Colon (tissue), 2 donors: ENCODE measurements around the gene CA11.
"Not testable (repeated sequence)": the region's sequence is repeated elsewhere in the genome, so short reads cannot be mapped to it uniquely, and the experiment has no call there.

Source experiments
- FAIRE-seq: peaks from 2 replicates; lab custom pipeline; 2012; peaks lifted over from hg19 to GRCh38; lab: Jason Lieb, UNC
- donor health status: control.
- donor health status: control.

The CA11 gene

GRCh38 chr19:48641850-48642249 is 4.1 kb downstream of the CA11 start:
- no peak for FAIRE-seq

DNA sequence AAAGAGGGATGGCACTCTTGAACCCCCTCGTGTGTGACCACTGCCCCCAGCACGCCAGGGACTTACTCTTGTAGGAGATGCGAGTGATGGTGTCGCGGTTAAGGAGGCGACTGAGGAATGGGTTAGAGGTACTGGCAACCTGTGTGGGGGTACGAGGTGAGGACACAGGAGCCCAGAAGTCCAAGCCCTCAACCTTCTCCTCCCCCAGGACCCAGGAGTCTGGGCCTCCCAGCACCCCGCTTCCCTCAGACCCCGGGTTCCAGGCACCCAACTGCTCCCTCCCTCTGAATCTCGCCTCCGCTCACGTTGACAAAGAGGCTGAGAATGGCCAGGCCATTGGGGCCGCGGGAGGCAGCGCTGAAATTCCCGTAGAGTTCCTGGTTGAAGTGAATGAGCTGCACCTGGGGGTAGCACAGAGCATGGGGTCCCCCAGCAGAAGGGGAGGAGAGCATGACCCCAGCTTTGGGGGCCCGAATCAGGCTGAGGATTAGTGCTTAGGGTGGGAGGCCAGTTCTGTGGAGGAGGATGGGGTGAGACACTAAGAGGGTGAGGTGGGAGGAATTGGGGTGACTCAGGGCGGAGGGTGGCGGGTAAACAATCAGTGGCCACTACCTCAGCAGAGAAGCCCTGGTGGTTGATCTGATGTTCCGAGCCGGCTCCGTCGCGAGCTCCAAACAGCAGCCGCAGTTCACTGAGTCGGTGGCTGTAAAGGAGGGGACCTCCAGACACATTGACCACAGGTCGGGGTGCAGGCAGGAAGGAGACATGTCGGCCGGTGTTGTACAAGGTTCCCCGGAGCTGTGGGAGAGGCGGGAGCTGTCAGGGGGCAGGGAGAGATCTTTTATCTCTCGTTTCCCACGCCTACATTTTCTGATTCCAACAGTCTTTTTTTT is 6.3 kb downstream of the CA11 start:
- no peak for FAIRE-seq

DNA sequence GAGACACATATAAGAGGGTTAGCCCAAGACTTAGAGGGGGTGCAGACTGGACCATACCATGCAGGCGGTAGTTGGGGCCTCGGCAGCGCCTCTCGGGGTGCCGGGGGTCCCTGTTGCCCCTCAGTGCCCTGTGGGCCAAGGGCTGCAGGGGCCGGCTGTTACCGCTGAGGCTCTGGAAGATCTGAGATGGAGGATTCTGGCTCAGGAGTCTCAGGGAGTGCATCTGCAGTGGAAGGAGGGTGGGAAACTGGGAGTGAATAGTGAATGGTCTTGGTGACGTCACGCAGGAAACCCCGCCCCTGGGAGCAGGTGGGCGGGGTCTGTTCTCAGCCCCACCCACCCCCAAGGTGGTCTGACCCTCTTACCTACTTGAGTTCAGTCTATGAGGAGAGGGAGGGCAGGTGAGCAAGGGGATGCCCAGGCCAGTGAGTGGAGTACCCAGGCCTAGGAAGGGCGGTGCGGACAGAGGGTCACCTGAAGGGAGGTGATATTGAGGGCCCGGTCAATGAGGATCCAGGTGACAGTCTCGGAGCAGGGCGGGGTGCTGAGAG is 7.1 kb downstream of the CA11 start:
- no peak for FAIRE-seq

- no peak for FAIRE-seq
Observed at GRCh38 chr19:48637948-48638830, 7.8 kb downstream of the CA11 start.

DNA sequence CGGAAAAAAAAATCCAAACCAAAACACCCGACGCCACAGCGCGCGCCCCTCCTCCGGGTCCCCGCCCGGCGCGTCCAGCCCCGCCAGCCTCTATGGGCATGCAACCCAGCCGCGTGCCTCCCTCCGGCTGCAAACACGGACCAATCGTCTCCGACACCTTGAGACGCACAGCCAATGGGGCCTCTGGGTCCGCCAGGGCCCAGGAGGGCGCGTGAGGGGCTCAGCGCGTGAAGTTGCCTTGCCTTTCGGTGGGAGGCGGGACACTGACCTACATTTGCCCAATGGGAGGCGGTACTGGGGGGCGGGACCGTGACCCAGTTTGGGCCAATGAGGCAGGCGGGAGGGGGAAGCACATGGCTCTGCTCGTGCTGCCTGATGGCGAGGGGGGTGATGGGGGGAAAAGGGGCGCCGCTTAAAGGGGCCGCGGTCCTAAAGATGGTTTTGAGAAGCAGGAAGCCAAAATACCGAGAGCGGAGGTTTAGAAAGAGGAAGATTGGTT is 8.5 kb downstream of the CA11 start:
- no peak for FAIRE-seq

DNA sequence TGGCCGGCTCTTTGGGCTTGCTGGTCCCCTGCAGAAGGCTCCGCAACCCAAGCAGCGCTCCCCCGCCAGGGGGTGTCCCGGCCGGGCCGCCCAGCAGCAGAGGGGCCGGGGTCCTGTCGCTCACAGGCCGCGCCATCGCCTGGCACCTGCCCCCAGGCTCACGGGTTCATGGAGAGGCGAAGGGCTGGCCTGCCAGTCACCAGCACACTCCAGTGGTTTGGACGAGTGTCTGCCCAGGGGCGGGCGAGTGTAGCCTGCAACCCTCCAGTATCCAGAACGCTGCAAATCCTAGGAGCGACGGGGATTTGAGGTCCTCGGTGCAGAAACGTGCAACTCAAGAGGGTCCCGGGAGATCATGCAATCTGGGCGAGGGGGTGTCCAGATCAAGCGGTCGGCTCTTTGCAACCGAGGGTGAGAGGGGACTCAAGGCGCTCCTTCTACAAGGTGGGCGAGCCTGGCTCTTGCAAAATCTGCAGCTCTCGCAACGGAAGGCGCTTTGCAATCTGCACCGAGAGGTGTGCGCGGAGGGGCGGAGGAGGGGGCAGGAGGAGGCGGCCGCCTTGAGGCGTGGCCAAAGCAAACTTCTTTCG is 9.0 kb downstream of the CA11 start, which contains the start of gene DBP:
Gene DBP, minus strand, starts transcription at position 521 of the 590 bp plus-strand sequence. Its CDS starts 385 bp downstream, at position 136.
- FAIRE-seq = no peak

GRCh38 chr19:48635966-48636858 is 9.8 kb downstream of the CA11 start:
- no peak for FAIRE-seq

GRCh38 chr19:48635263-48635965 is 10.6 kb downstream of the CA11 start:
- no peak for FAIRE-seq

- no peak for FAIRE-seq
Observed at GRCh38 chr19:48634424-48635262, 11.3 kb downstream of the CA11 start.

- no peak for FAIRE-seq
Observed at GRCh38 chr19:48634036-48634342, 12.0 kb downstream of the CA11 start.

DNA sequence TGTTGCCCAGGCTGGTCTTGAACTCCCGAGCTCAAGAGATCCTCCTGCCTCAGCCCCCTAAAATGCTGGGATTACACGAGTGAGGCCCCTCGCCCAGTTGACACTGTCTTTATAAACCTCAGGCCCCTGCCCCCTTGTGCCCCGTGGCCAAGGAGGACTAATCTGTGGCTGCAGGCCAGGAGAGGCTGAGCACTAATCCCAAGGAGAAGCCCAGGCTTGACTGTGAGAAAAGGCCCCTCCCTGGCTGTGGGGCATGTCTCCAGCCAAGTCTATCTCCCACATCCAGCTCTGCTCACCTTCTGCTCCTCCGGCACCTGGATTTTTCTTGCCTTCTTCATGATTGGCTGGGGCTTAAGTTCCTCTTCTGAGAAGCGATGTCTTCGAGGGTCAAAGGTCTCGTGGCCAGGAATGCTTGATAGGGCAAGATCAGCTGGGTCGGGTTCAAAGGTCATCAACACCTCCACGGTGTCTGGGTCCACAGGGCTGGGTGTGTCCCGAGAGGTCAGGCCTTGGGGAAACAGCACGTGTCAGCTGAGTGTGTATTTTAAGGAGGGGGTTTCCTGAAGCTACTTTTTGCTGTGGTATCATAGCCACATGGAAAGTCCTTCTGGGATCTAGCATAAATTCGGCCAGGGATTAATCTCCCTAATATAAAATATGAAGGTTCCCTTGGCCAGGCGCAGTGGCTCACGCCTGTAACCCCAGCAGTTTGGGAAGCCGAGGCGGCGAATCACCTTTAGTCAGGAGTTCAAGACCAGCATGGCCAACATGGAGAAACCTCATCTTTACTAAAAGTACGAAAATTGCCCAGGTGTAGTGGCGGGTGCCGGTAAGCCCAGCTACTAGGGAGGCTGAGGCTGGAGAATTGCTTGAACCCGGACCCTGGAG is 12.6 kb downstream of the CA11 start:
- no peak for FAIRE-seq

DNA sequence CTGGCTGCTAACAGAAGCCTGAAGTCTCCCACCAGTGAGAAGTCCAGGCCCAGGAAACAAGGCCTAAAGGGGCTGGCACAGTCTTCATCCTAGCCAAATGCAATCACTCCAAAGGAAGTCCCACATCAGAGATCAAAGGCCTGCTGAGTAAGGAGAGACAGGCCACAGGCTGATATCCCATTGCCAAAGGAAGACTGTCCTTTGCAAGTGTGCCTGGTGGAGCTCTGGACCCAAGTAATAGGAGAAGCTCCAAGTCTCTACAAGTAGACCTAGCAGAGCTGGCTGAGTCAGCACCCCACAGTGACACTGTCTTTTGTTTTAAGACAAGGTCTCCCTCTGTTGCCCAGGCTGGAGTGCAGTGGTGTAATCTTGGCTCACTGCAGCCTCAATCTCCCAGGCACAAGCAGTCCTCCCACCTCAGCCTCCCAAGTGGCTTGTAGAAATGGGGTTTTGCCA is 13.3 kb downstream of the CA11 start:
- no peak for FAIRE-seq

DNA sequence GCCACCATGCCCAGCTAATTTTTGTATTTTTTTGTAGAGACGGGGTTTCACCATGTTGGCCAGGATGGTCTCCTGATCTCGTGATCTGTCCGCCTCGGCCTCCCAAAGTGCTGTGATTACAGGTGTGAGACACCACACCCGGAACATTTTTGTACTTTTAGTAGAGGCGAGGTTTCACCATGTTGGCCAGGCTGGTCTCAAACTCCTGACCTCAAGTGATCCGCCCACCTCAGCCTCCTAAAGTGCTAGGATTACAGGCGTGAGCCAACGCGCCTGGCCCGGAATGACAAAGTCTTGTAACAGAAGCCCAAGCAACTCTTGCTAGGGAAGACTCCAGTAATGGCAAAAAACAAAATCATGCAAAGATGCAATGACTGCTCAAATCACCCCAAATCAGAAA is 13.7 kb downstream of the CA11 start:
- not testable (repeated sequence) for FAIRE-seq

GRCh38 chr19:48631225-48631624 is 14.8 kb downstream of the CA11 start:
- no peak for FAIRE-seq

- no peak for FAIRE-seq
Observed at GRCh38 chr19:48630296-48631063, 15.5 kb downstream of the CA11 start.

DNA sequence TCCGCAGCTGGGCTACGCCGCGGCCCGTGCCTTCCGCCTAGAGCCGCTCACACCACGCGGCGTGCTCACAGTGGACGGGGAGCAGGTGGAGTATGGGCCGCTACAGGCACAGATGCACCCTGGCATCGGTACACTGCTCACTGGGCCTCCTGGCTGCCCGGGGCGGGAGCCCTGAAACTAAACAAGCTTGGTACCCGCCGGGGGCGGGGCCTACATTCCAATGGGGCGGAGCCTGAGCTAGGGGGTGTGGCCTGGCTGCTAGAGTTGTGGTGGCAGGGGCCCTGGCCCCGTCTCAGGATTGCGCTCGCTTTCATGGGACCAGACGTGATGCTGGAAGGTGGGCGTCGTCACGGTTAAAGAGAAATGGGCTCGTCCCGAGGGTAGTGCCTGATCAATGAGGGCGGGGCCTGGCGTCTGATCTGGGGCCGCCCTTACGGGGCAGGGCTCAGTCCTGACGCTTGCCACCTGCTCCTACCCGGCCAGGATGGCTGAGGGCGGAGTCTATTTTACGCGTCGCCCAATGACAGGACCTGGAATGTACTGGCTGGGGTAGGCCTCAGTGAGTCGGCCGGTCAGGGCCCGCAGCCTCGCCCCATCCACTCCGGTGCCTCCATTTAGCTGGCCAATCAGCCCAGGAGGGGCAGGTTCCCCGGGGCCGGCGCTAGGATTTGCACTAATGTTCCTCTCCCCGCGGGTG is 16.2 kb downstream of the CA11 start:
- no peak for FAIRE-seq

- no peak for FAIRE-seq
Observed at GRCh38 chr19:48629297-48629598, 16.7 kb downstream of the CA11 start.
